A549 treated with AZD2906 at 1 μM for 4 hours (cell line): ENCODE data around the gene EXOC1L. TPM values are rescaled to one million over a fixed set of nuclear protein-coding genes. Genes with fewer than 3 reads are reported as not detected.

ENCODE experiments used
- total RNA-seq: library from RNA; stranded (reverse); fragments of 200-300 nt; extraction: Qiagen RNA extraction; gene quantifications from 5 replicates; pipeline ENCODE4 v1.2.3, GENCODE V29; 2022

Gene EXOC1L, protein sequence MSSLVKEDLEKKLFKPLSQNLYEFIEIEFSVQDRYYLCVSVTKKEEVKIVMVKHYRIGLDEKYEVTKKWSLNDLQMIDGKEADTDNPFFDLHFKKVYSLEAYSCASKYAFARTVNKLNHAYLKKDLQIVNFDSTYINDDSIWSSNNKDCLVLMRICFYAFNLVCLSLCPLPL
- total RNA-seq: not detected in 5 replicates

DNA sequence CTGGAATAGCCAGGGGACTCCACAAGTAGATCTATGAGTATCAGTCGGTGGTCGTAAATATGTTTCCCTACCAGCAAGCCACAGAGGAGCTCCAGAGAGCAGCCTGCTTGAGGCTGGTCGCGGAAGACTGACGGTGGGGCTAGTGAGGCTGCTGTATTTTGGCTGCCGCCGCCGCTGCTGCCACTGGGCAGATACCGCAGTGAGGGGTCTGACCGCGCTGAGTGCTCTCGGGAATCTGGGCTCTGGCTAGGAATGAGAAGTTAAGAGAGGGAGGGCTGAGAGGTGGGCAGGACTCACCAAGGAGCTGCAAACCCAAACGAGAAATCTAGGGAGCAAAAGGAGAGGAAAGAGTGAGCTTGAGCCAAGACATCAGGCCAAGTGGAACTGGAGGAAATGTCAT lies at the start of gene EXOC1L:
Gene EXOC1L, plus strand, starts transcription at position 157 of the 400 bp plus-strand sequence. Its CDS starts 237 bp downstream, at position 394.

DNA sequence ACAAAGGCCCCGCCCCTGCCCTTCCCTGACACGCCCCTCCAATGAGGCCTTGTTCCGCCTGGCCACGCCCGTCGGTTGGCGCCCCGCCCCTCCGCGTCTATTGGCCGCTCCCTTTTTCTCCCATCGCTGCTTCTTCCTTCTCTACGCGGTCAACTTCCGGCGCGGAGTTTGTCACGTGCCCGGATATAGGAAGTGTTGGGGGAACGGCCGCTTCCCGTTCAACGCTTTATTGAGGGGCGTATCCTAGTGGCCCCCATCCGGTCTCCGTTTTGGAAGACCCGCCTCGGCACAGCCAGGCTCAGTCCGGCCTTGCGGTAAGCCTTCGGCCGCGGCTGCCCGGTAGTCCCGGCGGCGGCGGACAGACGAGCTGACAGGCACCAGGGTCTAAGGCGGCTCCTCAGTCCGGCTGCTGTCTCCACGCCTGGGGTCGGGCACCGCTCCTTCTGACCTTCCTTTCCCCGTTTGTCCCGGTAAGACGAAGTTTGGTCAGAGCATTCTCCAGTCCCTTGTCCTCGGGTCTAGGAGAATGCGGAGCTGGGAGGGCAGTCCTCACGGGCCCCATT lies 34.0 kb downstream of the EXOC1L start, which contains the start of gene EXOC1:
Gene EXOC1, plus strand, starts transcription at position 165 of the 563 bp plus-strand sequence. CDS start 4,676 bp downstream, outside the sequence.

Other genes with a start within 250 kb of the EXOC1L start
- not detected in 5 replicates for gene PDCL2, start 227.5 kb upstream of the EXOC1L start, total RNA-seq
- gene NMU, start 183.5 kb upstream of the EXOC1L start, total RNA-seq: 0.42 to 0.92 TPM (median 0.55 TPM) in 5 replicates
- gene EXOC1, start 33.9 kb downstream of the EXOC1L start, total RNA-seq: 12.2 to 17.0 TPM (median 13.2 TPM) in 5 replicates
- gene CEP135, start 129.2 kb downstream of the EXOC1L start, total RNA-seq: 3.8 to 6.4 TPM (median 4.4 TPM) in 5 replicates